HG03457 (cell line): ENCODE results near the gene AAMP.
"Not testable (repeated sequence)": the region's sequence is repeated elsewhere in the genome, so short reads cannot be mapped to it uniquely, and the experiment has no call there.

Experiments used
- ATAC-seq: cut with Tn5 transposase; IDR thresholded peaks from one replicate; pipeline ENCODE4 v1.9.1; 2021; ENCODE audit warnings: moderate number of reproducible peaks; ENCODE audit not compliant: unreplicated experiment

Gene AAMP

GRCh38 chr2:218269900-218270720, at the start of gene AAMP, which contains the start of gene PNKD:
TSS of gene AAMP (minus strand) at chr2:218270137. CDS start at chr2:218270086, 51 bp downstream.
TSS of gene PNKD (plus strand) at chr2:218270519. CDS start at chr2:218270536, 17 bp downstream.
- peak; percentile 81 for ATAC-seq

- ATAC-seq, result no peak
Measured at GRCh38 chr2:218318241-218318640, 48.3 kb upstream of the AAMP start.

GRCh38 chr2:218317835-218318234, 47.9 kb upstream of the AAMP start:
- ATAC-seq, result no peak

GRCh38 chr2:218317303-218317630, 47.3 kb upstream of the AAMP start:
- no peak for ATAC-seq

- no peak for ATAC-seq
Measured at GRCh38 chr2:218315397-218315796, 45.5 kb upstream of the AAMP start.

GRCh38 chr2:218314764-218315163, 44.8 kb upstream of the AAMP start:
- ATAC-seq, result not testable (repeated sequence)

GRCh38 chr2:218313356-218313755, 43.4 kb upstream of the AAMP start:
- ATAC-seq, result no peak

GRCh38 chr2:218312267-218312756, 42.4 kb upstream of the AAMP start:
- no peak for ATAC-seq

- not testable (repeated sequence) for ATAC-seq
Measured at GRCh38 chr2:218311541-218312266, 41.8 kb upstream of the AAMP start.

GRCh38 chr2:218310853-218311540, 41.1 kb upstream of the AAMP start:
- ATAC-seq, result no peak

GRCh38 chr2:218307415-218308090, 37.6 kb upstream of the AAMP start:
- ATAC-seq, result no peak

- ATAC-seq, result no peak
Measured at GRCh38 chr2:218306184-218306920, 36.4 kb upstream of the AAMP start.

- ATAC-seq, result no peak
Measured at GRCh38 chr2:218305383-218305782, 35.4 kb upstream of the AAMP start.

GRCh38 chr2:218301176-218301819, 31.4 kb upstream of the AAMP start:
- no peak for ATAC-seq

- ATAC-seq, result no peak
Measured at GRCh38 chr2:218300141-218300540, 30.2 kb upstream of the AAMP start.

- ATAC-seq, result no peak
Measured at GRCh38 chr2:218298314-218298875, 28.5 kb upstream of the AAMP start.

- no peak for ATAC-seq
Measured at GRCh38 chr2:218296847-218297246, 26.9 kb upstream of the AAMP start.

GRCh38 chr2:218296200-218296599, 26.3 kb upstream of the AAMP start:
- no peak for ATAC-seq

GRCh38 chr2:218295029-218295428, 25.1 kb upstream of the AAMP start:
- no peak for ATAC-seq
